ENCODE results near the gene BTBD2. TPM values are rescaled to one million over a fixed set of nuclear protein-coding genes. Genes with fewer than 3 reads are reported as not detected.
A peak's percentile ranks its signal among the peaks of the same experiment; 100 is the strongest.

BTBD2 gene
- total RNA-seq (10 to 100 TPM; 19.5 to 20.9 TPM), polyA plus RNA-seq (10 to 100 TPM in 1 of 2 donors, 1 to 10 TPM in 1; 7.4 to 25.1 TPM)

DNA sequence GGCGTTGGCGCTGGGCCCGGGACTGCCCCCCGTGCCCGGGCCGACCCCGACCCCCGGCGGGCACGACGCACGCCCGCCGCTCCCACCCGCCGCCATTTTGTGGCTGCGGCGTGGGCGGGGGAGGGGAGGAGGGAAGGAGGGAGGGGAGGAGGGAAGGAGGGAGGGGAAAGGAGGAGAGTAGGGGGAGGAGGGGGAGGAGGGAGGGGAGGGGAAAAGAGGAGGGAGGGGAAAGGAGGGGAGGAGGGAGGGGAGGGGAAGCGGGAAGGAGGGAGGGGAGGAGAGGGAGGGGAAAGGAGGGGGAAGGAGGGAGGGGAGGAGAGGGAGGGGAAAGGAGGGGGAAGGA is at the start of gene BTBD2:
BTBD2 (minus strand) TSS at position 107 of the 343 bp plus-strand sequence; CDS start at position 96, 11 bp downstream.
- H3K4me1 ChIP-seq (ENCODE audit: control insufficient read depth in 4 of 4, insufficient read depth in 4 of 4, low read length in 3 of 4) = peaks cover 4 to 14% (median 5%) of the 10 kb centered on the region in 4 donors
- peak within 1 kb of the TSS in 2 of 3 donors; percentile 77 to 92 for H3K4me3 ChIP-seq (ENCODE audit: low read depth in 1 of 3, low read length in 3 of 3)
- no peak within 1 kb of the TSS for H3K9ac ChIP-seq (ENCODE audit: low read depth in 1 of 2, low read length in 2 of 2)
- peaks cover 0 to 2% (median 0%) of the 10 kb centered on the region in 4 donors for H3K36me3 ChIP-seq (ENCODE audit: control insufficient read depth in 4 of 4, insufficient read depth in 3 of 4, low read depth in 1 of 4, low read length in 3 of 4)
- DNase-seq (ENCODE audit: low spot score) = no peak
- no peaks in the 10 kb centered on the region for H3K27me3 ChIP-seq (ENCODE audit: control insufficient read depth in 4 of 4, insufficient read depth in 4 of 4, low read length in 3 of 4)
- TF ChIP-seq EGR1 (IDR thresholded peaks at IDR 0.05; ENCODE audit: low read depth in 2 of 2) = peak in 1 of 2 donors; percentile 25
- no peak for TF ChIP-seq RAD21 (IDR thresholded peaks at IDR 0.05)
- peak; percentile 32 for TF ChIP-seq YY1 (IDR thresholded peaks at IDR 0.05)
- 1% methylated on average over 20 of the region's 20 CpGs for WGBS
- peak within 1 kb of the TSS; percentile 35 to 46 for H3K27ac ChIP-seq (ENCODE audit: low read depth in 1 of 2, low read length in 2 of 2)
- H3K9me3 ChIP-seq (ENCODE audit: control insufficient read depth in 4 of 4, low read length in 3 of 4) = no peaks in the 10 kb centered on the region

DNA sequence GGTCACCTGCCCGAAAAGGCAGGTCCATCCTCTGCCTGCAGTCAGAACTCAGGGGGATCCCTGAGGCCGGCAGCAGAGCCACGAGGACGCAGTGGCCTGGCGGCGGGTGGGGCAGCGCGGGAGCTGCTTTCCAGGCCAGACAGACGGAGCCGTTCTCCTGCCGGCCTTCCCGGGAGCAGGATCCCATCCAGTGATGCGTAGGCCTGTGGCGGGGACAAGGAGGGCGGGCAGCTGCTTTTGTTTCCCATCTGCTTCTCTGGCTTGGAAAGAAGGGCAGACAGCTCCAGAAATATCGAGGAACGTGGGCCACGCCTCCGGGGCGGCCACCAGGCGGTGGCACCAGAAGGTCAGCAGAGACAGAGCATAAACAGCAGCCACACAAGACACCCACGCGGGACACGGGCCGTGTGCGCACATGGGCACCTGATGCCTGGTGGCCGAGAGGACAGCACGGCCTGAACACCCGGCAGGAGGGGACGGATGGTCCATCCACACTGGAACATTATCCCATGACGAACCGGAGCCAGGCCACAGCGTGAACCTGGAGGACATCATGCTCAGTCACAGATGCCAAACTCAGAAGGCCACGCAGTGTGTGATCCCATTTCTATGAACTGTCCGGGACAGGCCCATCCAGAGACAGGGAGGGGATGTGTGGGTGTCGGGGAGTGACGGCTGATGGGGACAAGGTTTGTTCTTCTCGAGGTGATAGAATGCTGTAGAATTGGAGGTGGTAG is 49.4 kb upstream of the BTBD2 start:
- no peak for DNase-seq (ENCODE audit: low spot score)
- no peaks in the 10 kb centered on the region for H3K9me3 ChIP-seq (ENCODE audit: control insufficient read depth in 4 of 4, low read length in 3 of 4)
- H3K27ac ChIP-seq (ENCODE audit: low read depth in 1 of 2, low read length in 2 of 2) = no peak overlapping the region
- no peaks in the 10 kb centered on the region for H3K27me3 ChIP-seq (ENCODE audit: control insufficient read depth in 4 of 4, insufficient read depth in 4 of 4, low read length in 3 of 4)
- H3K36me3 ChIP-seq (ENCODE audit: control insufficient read depth in 4 of 4, insufficient read depth in 3 of 4, low read depth in 1 of 4, low read length in 3 of 4) = no peaks in the 10 kb centered on the region
- 81% methylated on average over 38 of the region's 38 CpGs for WGBS
- TF ChIP-seq, protein P1, sequence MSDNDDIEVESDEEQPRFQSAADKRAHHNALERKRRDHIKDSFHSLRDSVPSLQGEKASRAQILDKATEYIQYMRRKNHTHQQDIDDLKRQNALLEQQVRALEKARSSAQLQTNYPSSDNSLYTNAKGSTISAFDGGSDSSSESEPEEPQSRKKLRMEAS (IDR thresholded peaks at IDR 0.05) = no peak
- TF ChIP-seq SP1 (IDR thresholded peaks at IDR 0.05) (peak; percentile 36), NR2F2 (IDR thresholded peaks at IDR 0.05) (peak; percentile 22)
- H3K9ac ChIP-seq (ENCODE audit: low read depth in 1 of 2, low read length in 2 of 2) = no peak overlapping the region
- no peak overlapping the region for H3K4me3 ChIP-seq (ENCODE audit: low read depth in 1 of 3, low read length in 3 of 3)
- H3K4me1 ChIP-seq (ENCODE audit: control insufficient read depth in 4 of 4, insufficient read depth in 4 of 4, low read length in 3 of 4) = peaks cover 3 to 25% (median 16%) of the 10 kb centered on the region in 4 donors

DNA sequence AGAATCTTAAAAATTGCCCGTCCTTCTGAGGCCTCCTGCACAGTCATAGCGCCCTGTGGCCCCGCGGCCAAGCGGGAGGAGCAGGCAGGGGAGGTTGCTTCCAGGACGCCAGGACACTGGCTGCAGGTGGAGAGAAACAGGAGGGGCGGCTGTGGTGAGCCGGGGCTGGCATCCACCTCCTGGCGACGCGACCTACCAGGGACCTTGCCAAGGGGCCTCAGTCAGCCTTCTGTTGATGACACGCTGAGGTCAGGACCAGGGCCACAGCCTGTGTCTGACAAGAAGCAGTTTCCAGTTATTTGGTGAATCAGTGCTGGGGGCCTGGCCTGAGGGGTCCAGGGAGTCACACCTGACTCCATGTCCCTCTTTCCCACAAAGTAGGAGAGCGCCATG is 48.9 kb upstream of the BTBD2 start:
- no peak for DNase-seq (ENCODE audit: low spot score)
- no peaks in the 10 kb centered on the region for H3K9me3 ChIP-seq (ENCODE audit: control insufficient read depth in 4 of 4, low read length in 3 of 4)
- H3K4me3 ChIP-seq (ENCODE audit: low read depth in 1 of 3, low read length in 3 of 3) = no peak overlapping the region
- H3K9ac ChIP-seq (ENCODE audit: low read depth in 1 of 2, low read length in 2 of 2) = no peak overlapping the region
- TF ChIP-seq GABPA (IDR thresholded peaks at IDR 0.05 in 1 of 2, conservative IDR thresholded peaks at IDR 0.05 in 1 of 2) = no peak
- no peak for TF ChIP-seq YY1 (IDR thresholded peaks at IDR 0.05)
- no peak for TF ChIP-seq NR2F2 (IDR thresholded peaks at IDR 0.05)
- no peak for TF ChIP-seq RAD21 (IDR thresholded peaks at IDR 0.05)
- H3K36me3 ChIP-seq (ENCODE audit: control insufficient read depth in 4 of 4, insufficient read depth in 3 of 4, low read depth in 1 of 4, low read length in 3 of 4) = no peaks in the 10 kb centered on the region
- H3K27me3 ChIP-seq (ENCODE audit: control insufficient read depth in 4 of 4, insufficient read depth in 4 of 4, low read length in 3 of 4) = no peaks in the 10 kb centered on the region
- peaks cover 3 to 26% (median 18%) of the 10 kb centered on the region in 4 donors for H3K4me1 ChIP-seq (ENCODE audit: control insufficient read depth in 4 of 4, insufficient read depth in 4 of 4, low read length in 3 of 4)
- no peak overlapping the region for H3K27ac ChIP-seq (ENCODE audit: low read depth in 1 of 2, low read length in 2 of 2)
- WGBS = 65% methylated on average over 13 of the region's 13 CpGs

DNA sequence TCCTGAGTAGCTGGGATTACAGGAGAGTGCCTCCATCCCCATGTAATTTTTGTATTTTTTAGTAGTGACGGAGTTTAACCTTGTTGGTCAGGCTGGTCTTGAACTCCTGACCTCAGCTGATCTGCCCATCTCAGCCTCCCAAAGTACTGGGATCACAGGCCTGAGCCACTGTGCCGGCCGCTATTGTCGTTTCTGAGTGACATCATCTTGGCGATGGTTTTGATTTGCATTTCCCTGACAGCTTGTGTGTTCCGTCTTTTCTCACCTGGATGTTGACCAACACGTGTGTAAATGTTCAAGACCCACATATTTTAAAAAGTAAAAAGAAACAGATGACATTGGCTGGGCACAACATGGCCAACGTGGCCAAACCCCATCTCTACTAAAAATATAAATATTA is 48.3 kb upstream of the BTBD2 start:
- Histone ChIP-seq H3K4me3 (ENCODE audit: low read depth in 1 of 3, low read length in 3 of 3) (no peak overlapping the region), H3K36me3 (ENCODE audit: control insufficient read depth in 4 of 4, insufficient read depth in 3 of 4, low read depth in 1 of 4, low read length in 3 of 4) (no peaks in the 10 kb centered on the region), H3K9ac (ENCODE audit: low read depth in 1 of 2, low read length in 2 of 2) (no peak overlapping the region), H3K27ac (ENCODE audit: low read depth in 1 of 2, low read length in 2 of 2) (no peak overlapping the region), H3K9me3 (ENCODE audit: control insufficient read depth in 4 of 4, low read length in 3 of 4) (no peaks in the 10 kb centered on the region), H3K27me3 (ENCODE audit: control insufficient read depth in 4 of 4, insufficient read depth in 4 of 4, low read length in 3 of 4) (no peaks in the 10 kb centered on the region), H3K4me1 (ENCODE audit: control insufficient read depth in 4 of 4, insufficient read depth in 4 of 4, low read length in 3 of 4) (peaks cover 6 to 32% (median 20%) of the 10 kb centered on the region in 4 donors)
- TF ChIP-seq GABPA (IDR thresholded peaks at IDR 0.05 in 1 of 2, conservative IDR thresholded peaks at IDR 0.05 in 1 of 2) = no peak
- no peak for TF ChIP-seq FOXA2 (IDR thresholded peaks at IDR 0.05)
- TF ChIP-seq, protein P2, sequence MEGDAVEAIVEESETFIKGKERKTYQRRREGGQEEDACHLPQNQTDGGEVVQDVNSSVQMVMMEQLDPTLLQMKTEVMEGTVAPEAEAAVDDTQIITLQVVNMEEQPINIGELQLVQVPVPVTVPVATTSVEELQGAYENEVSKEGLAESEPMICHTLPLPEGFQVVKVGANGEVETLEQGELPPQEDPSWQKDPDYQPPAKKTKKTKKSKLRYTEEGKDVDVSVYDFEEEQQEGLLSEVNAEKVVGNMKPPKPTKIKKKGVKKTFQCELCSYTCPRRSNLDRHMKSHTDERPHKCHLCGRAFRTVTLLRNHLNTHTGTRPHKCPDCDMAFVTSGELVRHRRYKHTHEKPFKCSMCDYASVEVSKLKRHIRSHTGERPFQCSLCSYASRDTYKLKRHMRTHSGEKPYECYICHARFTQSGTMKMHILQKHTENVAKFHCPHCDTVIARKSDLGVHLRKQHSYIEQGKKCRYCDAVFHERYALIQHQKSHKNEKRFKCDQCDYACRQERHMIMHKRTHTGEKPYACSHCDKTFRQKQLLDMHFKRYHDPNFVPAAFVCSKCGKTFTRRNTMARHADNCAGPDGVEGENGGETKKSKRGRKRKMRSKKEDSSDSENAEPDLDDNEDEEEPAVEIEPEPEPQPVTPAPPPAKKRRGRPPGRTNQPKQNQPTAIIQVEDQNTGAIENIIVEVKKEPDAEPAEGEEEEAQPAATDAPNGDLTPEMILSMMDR (IDR thresholded peaks at IDR 0.05; ENCODE audit: low read depth, low read length, missing input control) = no peak
- TF ChIP-seq RXRA (IDR thresholded peaks at IDR 0.05) = no peak
- TF ChIP-seq HNF4G (IDR thresholded peaks at IDR 0.05) = no peak
- TF ChIP-seq EGR1 (IDR thresholded peaks at IDR 0.05; ENCODE audit: low read depth in 2 of 2) = no peak
- TF ChIP-seq HNF4A (conservative IDR thresholded peaks at IDR 0.05) = no peak
- TF ChIP-seq, protein P3, sequence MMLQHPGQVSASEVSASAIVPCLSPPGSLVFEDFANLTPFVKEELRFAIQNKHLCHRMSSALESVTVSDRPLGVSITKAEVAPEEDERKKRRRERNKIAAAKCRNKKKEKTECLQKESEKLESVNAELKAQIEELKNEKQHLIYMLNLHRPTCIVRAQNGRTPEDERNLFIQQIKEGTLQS (IDR thresholded peaks at IDR 0.05) = no peak
- TF ChIP-seq TAF1 (conservative IDR thresholded peaks at IDR 0.05) = no peak
- WGBS = 89% methylated on average over 8 of the region's 8 CpGs
- no peak for DNase-seq (ENCODE audit: low spot score)

Data from liver (tissue), 9 donors.